Parathyroid adenoma (tissue), 2 donors: ENCODE measurements around the gene PRPF6.

Source experiments
- H2AFZ ChIP-seq: fragments of 300-600 bp; sonication (generic); one replicate; pipeline ENCODE4 v1.7.0; 2017; ENCODE audit warnings: antibody characterized with exemption, mild to moderate bottlenecking
- H3K27ac ChIP-seq: fragments of 300-600 bp; sonication (generic); one replicate; pipeline ENCODE4 v1.7.0; 2017
- H3K27me3 ChIP-seq: fragments of 300-600 bp; sonication (generic); one replicate; pipeline ENCODE4 v1.7.0; 2017; ENCODE audit warnings: low read length; ENCODE audit not compliant: control insufficient read depth, insufficient read depth
- H3K36me3 ChIP-seq: fragments of 300-600 bp; sonication (generic); one replicate; pipeline ENCODE4 v1.7.0; 2017; ENCODE audit warnings: low read length; ENCODE audit not compliant: control insufficient read depth, insufficient read depth
- H3K4me1 ChIP-seq: fragments of 300-600 bp; sonication (generic); one replicate; pipeline ENCODE4 v1.7.0; 2017; ENCODE audit warnings: control low read depth
- H3K4me2 ChIP-seq: fragments of 300-600 bp; sonication (generic); one replicate; pipeline ENCODE4 v1.7.0; 2017; ENCODE audit warnings: low read length
- H3K4me3 ChIP-seq: fragments of 300-600 bp; sonication (generic); one replicate; pipeline ENCODE4 v1.7.0; 2017; ENCODE audit warnings: low read depth, low read length
- H3K79me2 ChIP-seq: fragments of 300-600 bp; sonication (generic); one replicate; pipeline ENCODE4 v1.7.0; 2017; ENCODE audit warnings: control low read depth
- H3K9ac ChIP-seq: fragments of 300-600 bp; sonication (generic); one replicate; pipeline ENCODE4 v1.7.0; 2017; ENCODE audit warnings: mild to moderate bottlenecking
- H3K9me3 ChIP-seq: fragments of 300-600 bp; sonication (generic); one replicate; pipeline ENCODE4 v1.7.0; 2017; ENCODE audit warnings: low read length; ENCODE audit not compliant: control insufficient read depth
- CTCF ChIP-seq: fragments of 300-600 bp; sonication (generic); IDR thresholded peaks from one replicate; pipeline ENCODE4 v1.7.0; 2017; ENCODE audit warnings: antibody characterized with exemption, mild to moderate bottlenecking
- donor health status: primary hyperparathyroidism.

Gene PRPF6

GRCh38 chr20:63961664-63962425 is 19.1 kb upstream of the PRPF6 start:
- H3K9ac ChIP-seq = no peak overlapping the region
- H3K36me3 ChIP-seq = peaks cover 7% of the 10 kb centered on the region
- H3K27me3 ChIP-seq = no peaks in the 10 kb centered on the region
- no peaks in the 10 kb centered on the region for H3K9me3 ChIP-seq
- H2AFZ ChIP-seq = no peak overlapping the region
- H3K4me1 ChIP-seq = no peaks in the 10 kb centered on the region
- H3K79me2 ChIP-seq = no peaks in the 10 kb centered on the region
- no peak overlapping the region for H3K4me3 ChIP-seq
- no peak for TF ChIP-seq CTCF
- no peak overlapping the region for H3K27ac ChIP-seq
- no peak overlapping the region for H3K4me2 ChIP-seq

- Histone ChIP-seq H3K27me3 (no peaks in the 10 kb centered on the region), H2AFZ (no peak overlapping the region), H3K4me1 (no peaks in the 10 kb centered on the region), H3K9me3 (no peaks in the 10 kb centered on the region), H3K4me2 (no peak overlapping the region), H3K36me3 (peaks cover 7% of the 10 kb centered on the region), H3K79me2 (no peaks in the 10 kb centered on the region), H3K27ac (no peak overlapping the region), H3K4me3 (no peak overlapping the region), H3K9ac (no peak overlapping the region)
- no peak for TF ChIP-seq CTCF
These were observed 18.2 kb upstream of the PRPF6 start for GRCh38 chr20:63962426-63963347.

DNA sequence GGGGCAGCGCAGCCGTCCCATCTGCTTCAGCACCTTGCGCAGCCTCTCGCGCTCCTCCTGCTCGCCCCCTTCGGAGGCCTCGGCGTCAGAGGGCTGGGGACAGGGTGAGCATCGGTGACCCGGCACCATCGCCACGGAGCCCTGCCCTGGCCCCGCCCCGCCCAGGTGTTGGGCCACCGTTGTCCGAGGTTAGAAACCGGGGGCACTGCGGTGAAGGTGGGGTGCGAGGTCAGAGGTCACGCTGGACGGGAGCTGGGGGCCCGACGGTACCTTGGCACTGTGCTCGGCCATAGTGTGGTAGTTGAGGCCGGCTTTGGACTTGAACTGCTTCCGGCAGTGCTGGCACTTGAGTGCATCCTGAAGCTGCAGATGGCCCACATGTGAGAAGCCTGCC is 17.6 kb upstream of the PRPF6 start:
- no peak overlapping the region for H3K4me2 ChIP-seq
- H3K36me3 ChIP-seq = peaks cover 7% of the 10 kb centered on the region
- H3K27ac ChIP-seq = no peak overlapping the region
- no peak overlapping the region for H2AFZ ChIP-seq
- no peaks in the 10 kb centered on the region for H3K27me3 ChIP-seq
- no peak overlapping the region for H3K9ac ChIP-seq
- TF ChIP-seq CTCF = no peak
- no peak overlapping the region for H3K4me3 ChIP-seq
- no peaks in the 10 kb centered on the region for H3K9me3 ChIP-seq
- H3K4me1 ChIP-seq = no peaks in the 10 kb centered on the region
- H3K79me2 ChIP-seq = no peaks in the 10 kb centered on the region

DNA sequence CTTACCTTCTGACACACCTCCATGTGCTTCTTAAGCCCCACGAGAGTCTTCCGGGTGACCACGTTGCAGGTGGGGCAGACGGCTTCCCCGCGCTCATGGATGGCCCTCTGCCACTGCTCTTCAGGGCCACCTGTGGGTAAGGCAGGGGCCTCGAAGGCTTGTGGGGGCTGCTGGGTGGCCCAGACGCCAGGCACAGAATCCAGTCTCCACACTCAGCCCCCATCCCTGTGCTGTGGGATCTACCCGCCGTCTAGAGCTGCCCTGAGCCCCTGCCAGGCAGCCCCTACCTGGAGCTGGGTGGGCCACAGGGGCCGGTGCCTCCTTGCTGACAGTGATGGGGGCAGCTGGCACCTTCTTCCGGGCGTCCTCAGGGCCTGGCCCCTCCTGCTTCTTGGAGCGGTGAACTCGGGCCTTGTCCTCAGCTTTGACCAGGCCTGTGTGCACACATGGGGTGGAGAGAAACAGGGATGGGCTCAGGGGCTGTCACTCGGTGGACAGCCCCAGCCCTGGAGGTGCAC is 17.1 kb upstream of the PRPF6 start:
- H3K79me2 ChIP-seq = no peaks in the 10 kb centered on the region
- no peak for TF ChIP-seq CTCF
- H3K27me3 ChIP-seq = no peaks in the 10 kb centered on the region
- no peak overlapping the region for H3K4me2 ChIP-seq
- no peaks in the 10 kb centered on the region for H3K9me3 ChIP-seq
- peaks cover 7% of the 10 kb centered on the region for H3K36me3 ChIP-seq
- no peak overlapping the region for H3K4me3 ChIP-seq
- H3K9ac ChIP-seq = no peak overlapping the region
- H3K27ac ChIP-seq = no peak overlapping the region
- H3K4me1 ChIP-seq = peaks cover 4% of the 10 kb centered on the region
- H2AFZ ChIP-seq = no peak overlapping the region
